HepG2 (cell line): ENCODE results near the gene PATL2. TPM values are rescaled to one million over a fixed set of nuclear protein-coding genes. Genes with fewer than 3 reads are reported as not detected.

Experiments
- ATAD3A ChIP-seq: sonication (generic); formaldehyde crosslinking; IDR thresholded peaks from 2 replicates; pipeline ENCODE4 v1.4.0; 2020; ENCODE audit warnings: missing genetic modification reagents
- CERS6 ChIP-seq: sonication (generic); formaldehyde crosslinking; IDR thresholded peaks from 2 replicates; pipeline ENCODE4 v1.5.0; 2020; ENCODE audit warnings: missing genetic modification reagents
- CREB1 ChIP-seq, 2 experiments: fragments of 450-650 bp in 1 of 2; IDR thresholded peaks; 2 replicates each; pipeline ENCODE4 v1.6.1; 2016 to 2017; ENCODE audit warnings: control low read depth in 1 of 2, mild to moderate bottlenecking in 1 of 2, missing compliant biosample characterization in 1 of 2, missing genetic modification characterization in 1 of 2
- ELF4 ChIP-seq: sonication (generic); formaldehyde crosslinking; IDR thresholded peaks from 2 replicates; pipeline ENCODE4 v1.5.0; 2020; ENCODE audit warnings: missing genetic modification reagents, mild to moderate bottlenecking, moderate library complexity, borderline replicate concordance
- HNF4A ChIP-seq: sonication (generic); formaldehyde crosslinking; IDR thresholded peaks from 2 replicates; pipeline ENCODE4 v1.4.0; 2020; ENCODE audit warnings: missing genetic modification reagents
- IRF9 ChIP-seq: sonication (generic); formaldehyde crosslinking; IDR thresholded peaks from 2 replicates; pipeline ENCODE4 v1.8.0; 2022; ENCODE audit warnings: missing genetic modification reagents, mild to moderate bottlenecking, borderline replicate concordance
- KDM5A ChIP-seq: fragments of 200-600 bp; sonication (generic); IDR thresholded peaks from 2 replicates; pipeline ENCODE4 v1.7.0; 2018; ENCODE audit warnings: antibody characterized with exemption, mild to moderate bottlenecking, low read length, borderline replicate concordance
- MED1 ChIP-seq: sonication (generic); formaldehyde crosslinking; IDR thresholded peaks from 2 replicates; pipeline ENCODE4 v1.4.0; 2020; ENCODE audit warnings: missing genetic modification reagents
- NR0B2 ChIP-seq: sonication (generic); formaldehyde crosslinking; IDR thresholded peaks from 2 replicates; pipeline ENCODE4 v1.4.0; 2020; ENCODE audit warnings: mild to moderate bottlenecking, missing genetic modification reagents
- NR3C1 ChIP-seq: sonication (generic); formaldehyde crosslinking; IDR thresholded peaks from 2 replicates; pipeline ENCODE4 v1.4.0; 2020; ENCODE audit warnings: missing genetic modification reagents
- PCBP1 ChIP-seq: fragments of 200-400 bp; formaldehyde crosslinking; IDR thresholded peaks from 2 replicates; pipeline ENCODE4 v1.6.1; 2017; ENCODE audit warnings: mild to moderate bottlenecking, low read depth, low read length, borderline replicate concordance
- POLR2AphosphoS2 ChIP-seq: IDR thresholded peaks from 2 replicates; pipeline ENCODE4 v1.6.1; 2011; ENCODE audit warnings: low read depth, low read length, improper control_type of control experiment
- RBFOX2 ChIP-seq: fragments of 200-400 bp; formaldehyde crosslinking; IDR thresholded peaks from 2 replicates; pipeline ENCODE4 v1.6.1; 2017; ENCODE audit warnings: low read depth, mild to moderate bottlenecking, low read length
- SMYD3 ChIP-seq: sonication (generic); formaldehyde crosslinking; IDR thresholded peaks from 2 replicates; pipeline ENCODE4 v1.8.1; 2023; ENCODE audit warnings: mild to moderate bottlenecking, missing genetic modification reagents
- SP2 ChIP-seq: sonication (generic); formaldehyde crosslinking; IDR thresholded peaks from 2 replicates; pipeline ENCODE4 v1.5.1; 2020; ENCODE audit warnings: mild to moderate bottlenecking, missing genetic modification reagents
- ZBTB26 ChIP-seq: IDR thresholded peaks from 2 replicates; pipeline ENCODE4 v1.6.1; 2016; ENCODE audit warnings: missing compliant biosample characterization, missing genetic modification reagents, borderline replicate concordance
- ZNF205 ChIP-seq: IDR thresholded peaks from 2 replicates; pipeline ENCODE4 v1.6.1; 2018; ENCODE audit warnings: missing biosample characterization, missing genetic modification reagents
- ZNF292 ChIP-seq: sonication (generic); formaldehyde crosslinking; IDR thresholded peaks from 2 replicates; pipeline ENCODE4 v1.8.1; 2022; ENCODE audit warnings: mild to moderate bottlenecking, low read depth, missing genetic modification reagents, borderline replicate concordance
- ZNF569 ChIP-seq: sonication (generic); formaldehyde crosslinking; IDR thresholded peaks from 2 replicates; pipeline ENCODE4 v1.5.0; 2020; ENCODE audit warnings: mild to moderate bottlenecking, missing genetic modification reagents, moderate library complexity, borderline replicate concordance
- ZNF570 ChIP-seq: sonication (generic); formaldehyde crosslinking; IDR thresholded peaks from 2 replicates; pipeline ENCODE4 v1.4.0; 2020; ENCODE audit warnings: mild to moderate bottlenecking, missing genetic modification reagents, borderline replicate concordance
- ZNF644 ChIP-seq: IDR thresholded peaks from 2 replicates; pipeline ENCODE4 v1.6.1; 2016; ENCODE audit warnings: low read depth
- ZNF749 ChIP-seq: sonication (generic); formaldehyde crosslinking; IDR thresholded peaks from 2 replicates; pipeline ENCODE4 v1.8.0; 2022; ENCODE audit warnings: mild to moderate bottlenecking, missing genetic modification reagents, moderate library complexity, borderline replicate concordance
- ZNF784 ChIP-seq: sonication (generic); formaldehyde crosslinking; IDR thresholded peaks from 2 replicates; pipeline ENCODE4 v1.5.1; 2020; ENCODE audit warnings: missing genetic modification reagents, mild to moderate bottlenecking, borderline replicate concordance
- ZUFSP ChIP-seq: sonication (generic); formaldehyde crosslinking; IDR thresholded peaks from 2 replicates; pipeline ENCODE4 v1.9.0; 2021; ENCODE audit warnings: missing genetic modification reagents, mild to moderate bottlenecking, borderline replicate concordance
- polyA plus RNA-seq, 8 experiments: library from polyadenylated mRNA; depleted of rRNA in 3 of 8; stranded (reverse) in 7 of 8; unstranded in 1 of 8; fragments of >200 nt; fragmentation: Illumina TruSeq in 4 of 8; extraction: Trizol in 4 of 8; gene quantifications; 2 replicates each; pipeline versions ENCODE4 v1.2.1 to v1.2.3, GENCODE V29; 2011 to 2016; ENCODE audit warnings: low read depth in 4 of 8, missing spikeins in 1 of 8, mixed read lengths in 1 of 8; ENCODE audit not compliant: insufficient read depth in 1 of 8
- total RNA-seq, 5 experiments: library from RNA; depleted of rRNA; stranded (reverse); fragments of >200 nt; fragmentation: Illumina TruSeq; extraction: Trizol; gene quantifications; 2 replicates each; pipeline ENCODE4 v1.2.3, GENCODE V29; 2016; ENCODE audit warnings: low read depth in 1 of 5

Gene PATL2
- total and polyA plus RNA-seq, 2 of the 13 experiments (the other 11 are each of a cell fraction or from before 2014, with no cell fraction given) = 0.15 to 0.53 TPM

GRCh38 chr15:44711743-44712345, 721 bp upstream of the PATL2 start (continued):
- no peak for TF ChIP-seq CERS6 (CRISPR knock-in tag)
- no peak for TF ChIP-seq ZNF569 (CRISPR knock-in tag)
- TF ChIP-seq ZNF570 = no peak
- no peak for TF ChIP-seq ZUFSP (CRISPR knock-in tag)
- TF ChIP-seq CREB1 (IDR thresholded peaks at IDR 0.05) = no peak
- TF ChIP-seq CREB1 (CRISPR knock-in tag; IDR thresholded peaks at IDR 0.05) = no peak
- TF ChIP-seq ZNF749 (CRISPR knock-in tag) = no peak
- TF ChIP-seq ZNF784 (CRISPR knock-in tag) = no peak
- no peak for TF ChIP-seq NR3C1 (CRISPR knock-in tag)
- TF ChIP-seq ZBTB26 (CRISPR knock-in tag) = no peak
- TF ChIP-seq ZNF292 (CRISPR knock-in tag) = 0 out of 2 replicates have a peak, but pooled peaks have one; percentile 1
- TF ChIP-seq ZNF205 (CRISPR knock-in tag) = no peak; the same call in 1 of the 2 replicates
- TF ChIP-seq HNF4A (CRISPR knock-in tag) = peak; percentile 0; the same call in 1 of the 2 replicates
- TF ChIP-seq NR0B2 (CRISPR knock-in tag) = no peak
- TF ChIP-seq RBFOX2 = peak; percentile 50
- TF ChIP-seq SMYD3 (CRISPR knock-in tag) = peak; percentile 81
- no peak for TF ChIP-seq ATAD3A (CRISPR knock-in tag)
- no peak for TF ChIP-seq SP2 (CRISPR knock-in tag)
- no peak for TF ChIP-seq ELF4 (CRISPR knock-in tag)
- TF ChIP-seq MED1 (CRISPR knock-in tag) = no peak
- TF ChIP-seq IRF9 = no peak
- TF ChIP-seq PCBP1 = no peak
- no peak for TF ChIP-seq ZNF644
- no peak for TF ChIP-seq POLR2AphosphoS2
- peak; percentile 42; the same call in 1 of the 2 replicates for TF ChIP-seq KDM5A
